GM21723 (cell line): ENCODE data around the gene SGMS2.

ENCODE experiments used
- ATAC-seq: cut with Tn5 transposase; IDR thresholded peaks from one replicate; pipeline ENCODE4 v1.9.1; 2021; ENCODE audit warnings: mild to moderate bottlenecking, moderate library complexity; ENCODE audit not compliant: unreplicated experiment

Gene SGMS2

GRCh38 chr4:107828315-107829090 lies 3.8 kb downstream of the SGMS2 start:
- ATAC-seq: no peak

- no peak for ATAC-seq
Measured at GRCh38 chr4:107831140-107831539, 6.4 kb downstream of the SGMS2 start.

- no peak for ATAC-seq
Measured at GRCh38 chr4:107832275-107832807, 7.6 kb downstream of the SGMS2 start.

- no peak for ATAC-seq
Measured at GRCh38 chr4:107834241-107834794, 9.6 kb downstream of the SGMS2 start.

- no peak for ATAC-seq
Measured at GRCh38 chr4:107835406-107835805, 10.7 kb downstream of the SGMS2 start.

- no peak for ATAC-seq
Measured at GRCh38 chr4:107837317-107837716, 12.6 kb downstream of the SGMS2 start.

GRCh38 chr4:107837776-107838618 lies 13.3 kb downstream of the SGMS2 start:
- no peak for ATAC-seq

GRCh38 chr4:107838861-107839565 lies 14.3 kb downstream of the SGMS2 start:
- no peak for ATAC-seq

GRCh38 chr4:107843391-107843790 lies 18.7 kb downstream of the SGMS2 start:
- ATAC-seq: no peak

GRCh38 chr4:107845681-107846080 lies 20.9 kb downstream of the SGMS2 start:
- no peak for ATAC-seq

- no peak for ATAC-seq
Measured at GRCh38 chr4:107850438-107850837, 25.7 kb downstream of the SGMS2 start.

- ATAC-seq: no peak
Measured at GRCh38 chr4:107853444-107854355, 29.0 kb downstream of the SGMS2 start.

GRCh38 chr4:107854356-107855022 lies 29.8 kb downstream of the SGMS2 start:
- ATAC-seq: no peak

GRCh38 chr4:107855723-107856122 lies 31.0 kb downstream of the SGMS2 start:
- no peak for ATAC-seq

- ATAC-seq: no peak
Measured at GRCh38 chr4:107856901-107857300, 32.2 kb downstream of the SGMS2 start.

GRCh38 chr4:107857741-107858140 lies 33.0 kb downstream of the SGMS2 start:
- ATAC-seq: no peak

- no peak for ATAC-seq
Measured at GRCh38 chr4:107858158-107858742, 33.5 kb downstream of the SGMS2 start.

- no peak for ATAC-seq
Measured at GRCh38 chr4:107862658-107863057, 37.9 kb downstream of the SGMS2 start.

- no peak for ATAC-seq
Measured at GRCh38 chr4:107863416-107863815, 38.7 kb downstream of the SGMS2 start.
